HEK293 (cell line): ENCODE results near the gene GOLGA2.

ENCODE experiments used
- CTCF ChIA-PET: fragments of 350-600 bp; formaldehyde crosslinking; extraction: SDS; loops from one replicate; lab custom pipeline; 2021; ENCODE audit warnings: antibody characterized with exemption; lab: Yijun Ruan, JAX
- POLR2A ChIA-PET: fragments of 300-600 bp; formaldehyde crosslinking; extraction: SDS; loops from one replicate; lab custom pipeline; 2020; ENCODE audit warnings: antibody characterized with exemption, inconsistent platforms; lab: Yijun Ruan, JAX
- H3K27ac ChIP-seq: fragments of 200-500 bp; sonication (Bioruptor generic); 2 replicates; pipeline ENCODE4 v1.5.1; 2014; ENCODE audit warnings: low read depth, low read length, control low read depth, inconsistent platforms; ENCODE audit errors: extremely low read depth
- H3K36me3 ChIP-seq, 2 experiments: fragments of 200-500 bp in 1 of 2; sonication (Bioruptor generic) in 1 of 2; 1 replicate in 1 of 2; 2 replicates in 1 of 2; pipeline ENCODE4 v1.5.1; 2014 to 2017; ENCODE audit warnings: inconsistent platforms in 2 of 2, low read length in 2 of 2; ENCODE audit not compliant: control insufficient read depth in 2 of 2, insufficient read depth in 1 of 2
- H3K4me1 ChIP-seq: fragments of 200-500 bp; sonication (Bioruptor generic); 2 replicates; pipeline ENCODE4 v1.5.1; 2014; ENCODE audit warnings: mild to moderate bottlenecking, low read length, inconsistent platforms; ENCODE audit not compliant: control insufficient read depth, insufficient read depth
- H3K4me3 ChIP-seq: 2 replicates; pipeline ENCODE4 v1.5.1; 2011; ENCODE audit warnings: low read depth, mild to moderate bottlenecking, control low read depth, low read length, moderate library complexity
- H3K9me3 ChIP-seq: fragments of 200-500 bp; sonication (Bioruptor generic); 2 replicates; pipeline ENCODE4 v1.5.1; 2014; ENCODE audit warnings: low read depth, low read length, inconsistent platforms; ENCODE audit not compliant: control insufficient read depth, insufficient read depth
- ATF2 ChIP-seq: fragments of 450-650 bp; formaldehyde crosslinking; IDR thresholded peaks from 2 replicates; pipeline ENCODE4 v1.5.1; 2016; ENCODE audit warnings: missing biosample characterization, missing genetic modification characterization, low read depth
- BCL11B ChIP-seq: fragments of 450-650 bp; formaldehyde crosslinking; IDR thresholded peaks from 2 replicates; pipeline ENCODE4 v1.5.1; 2016; ENCODE audit warnings: low read depth, missing biosample characterization, missing genetic modification characterization
- ELK4 ChIP-seq: IDR thresholded peaks from 2 replicates; pipeline ENCODE4 v1.6.1; 2011; ENCODE audit warnings: mild to moderate bottlenecking, low read depth, low read length, borderline replicate concordance
- IKZF3 ChIP-seq: fragments of 450-650 bp; IDR thresholded peaks from 2 replicates; pipeline ENCODE4 v1.5.0; 2018; ENCODE audit warnings: missing biosample characterization, mild to moderate bottlenecking, missing genetic modification characterization, moderate library complexity
- KLF9 ChIP-seq: fragments of 450-650 bp; formaldehyde crosslinking; IDR thresholded peaks from 2 replicates; pipeline ENCODE4 v1.5.1; 2016; ENCODE audit warnings: missing biosample characterization, missing genetic modification characterization, low read depth
- TCF7L2 ChIP-seq: IDR thresholded peaks from 2 replicates; pipeline ENCODE4 v1.6.1; 2011; ENCODE audit warnings: low read depth, mild to moderate bottlenecking, inconsistent platforms, low read length, moderate library complexity, borderline replicate concordance
- WT1 ChIP-seq: fragments of 450-650 bp; formaldehyde crosslinking; IDR thresholded peaks from 2 replicates; pipeline ENCODE4 v1.5.1; 2016; ENCODE audit warnings: missing biosample characterization, missing genetic modification characterization
- ZNF140 ChIP-seq: fragments of 450-650 bp; formaldehyde crosslinking; IDR thresholded peaks from 2 replicates; pipeline ENCODE4 v1.5.1; 2016; ENCODE audit warnings: missing biosample characterization, missing genetic modification characterization
- ZNF175 ChIP-seq: fragments of 450-650 bp; formaldehyde crosslinking; IDR thresholded peaks from 2 replicates; pipeline ENCODE4 v1.5.1; 2016; ENCODE audit warnings: missing biosample characterization, missing genetic modification characterization
- ZNF184 ChIP-seq: fragments of 450-650 bp; IDR thresholded peaks from 2 replicates; pipeline ENCODE4 v1.5.1; 2018; ENCODE audit warnings: missing biosample characterization, mild to moderate bottlenecking, missing genetic modification characterization
- ZNF23 ChIP-seq: fragments of 450-650 bp; formaldehyde crosslinking; IDR thresholded peaks from 2 replicates; pipeline ENCODE4 v1.5.1; 2016; ENCODE audit warnings: missing biosample characterization, missing genetic modification characterization, borderline replicate concordance
- ZNF24 ChIP-seq: fragments of 450-650 bp; formaldehyde crosslinking; IDR thresholded peaks from 2 replicates; pipeline ENCODE4 v1.5.1; 2016; ENCODE audit warnings: missing biosample characterization, missing genetic modification characterization
- ZNF274 ChIP-seq, 2 experiments: fragments of 200-500 bp in 1 of 2; fragments of 450-650 bp in 1 of 2; sonication (Bioruptor generic) in 1 of 2; formaldehyde crosslinking in 1 of 2; IDR thresholded peaks; 2 replicates each; pipeline versions ENCODE4 v1.5.1 to v1.6.1; 2014 to 2016; ENCODE audit warnings: borderline replicate concordance in 1 of 2, inconsistent platforms in 1 of 2, low read length in 1 of 2, missing biosample characterization in 1 of 2, missing genetic modification characterization in 1 of 2
- ZNF398 ChIP-seq: fragments of 450-650 bp; formaldehyde crosslinking; IDR thresholded peaks from 2 replicates; pipeline ENCODE4 v1.5.1; 2017; ENCODE audit warnings: missing biosample characterization, missing genetic modification characterization
- ZNF48 ChIP-seq: fragments of 450-650 bp; formaldehyde crosslinking; IDR thresholded peaks from 2 replicates; pipeline ENCODE4 v1.5.1; 2016; ENCODE audit warnings: missing biosample characterization, missing genetic modification characterization
- ZNF555 ChIP-seq: fragments of 450-650 bp; formaldehyde crosslinking; conservative IDR thresholded peaks from 2 replicates; pipeline ENCODE4 v1.5.1; 2017; ENCODE audit warnings: missing biosample characterization, mild to moderate bottlenecking, missing genetic modification characterization, inconsistent platforms
- ZNF626 ChIP-seq: fragments of 450-650 bp; sonication (Bioruptor Pico); formaldehyde crosslinking; IDR thresholded peaks from 2 replicates; pipeline ENCODE4 v1.5.1; 2018; ENCODE audit warnings: missing biosample characterization, missing genetic modification characterization, inconsistent platforms
- ZNF837 ChIP-seq: fragments of 450-650 bp; formaldehyde crosslinking; IDR thresholded peaks from 2 replicates; pipeline ENCODE4 v1.5.1; 2016; ENCODE audit warnings: missing biosample characterization, missing genetic modification characterization
- ZNF843 ChIP-seq: fragments of 450-650 bp; formaldehyde crosslinking; IDR thresholded peaks from 2 replicates; pipeline ENCODE4 v1.5.1; 2016; ENCODE audit warnings: missing biosample characterization, missing genetic modification characterization
- ZSCAN5A ChIP-seq: fragments of 450-650 bp; formaldehyde crosslinking; IDR thresholded peaks from 2 replicates; pipeline ENCODE4 v1.5.1; 2016; ENCODE audit warnings: missing biosample characterization, missing genetic modification characterization
- TF ChIP-seq, protein P1 (sequence below): fragments of 450-650 bp; formaldehyde crosslinking; IDR thresholded peaks from 2 replicates; pipeline ENCODE4 v1.5.1; 2016; ENCODE audit warnings: missing biosample characterization, missing genetic modification characterization

Gene GOLGA2

GRCh38 chr9:128294142-128294541, 18.3 kb upstream of the GOLGA2 start:
- ChIA-PET POLR2A (interaction anchor here (1.5 kb wide), 1 partner anchor 44 kb away, joined by 4 read pairs; no protein-coding TSS in a partner anchor), CTCF (interaction anchor here (0.6 to 4.4 kb wide), 6 partner anchors 9 to 404 kb away, joined by 3 to 26 read pairs (median 3); no protein-coding TSS in a partner anchor)
- Histone ChIP-seq H3K9me3 (no peaks in the 10 kb centered on the region), H3K36me3 (peaks cover 0 to under 1% of the 10 kb centered on the region in 2 experiments; a peak in 1 of 3 replicates), H3K27ac (no peak overlapping the region), H3K4me3 (no peak overlapping the region), H3K4me1 (no peaks in the 10 kb centered on the region)
- TF ChIP-seq TCF7L2 (no peak), ZNF555 (tag by site-specific recombination) (no peak), WT1 (tag by site-specific recombination) (no peak), ZNF23 (tag by site-specific recombination) (no peak), ZNF274 (IDR thresholded peaks at IDR 0.05; ENCODE audit: low read length) (no peak), ZNF274 (tag by site-specific recombination; IDR thresholded peaks at IDR 0.05; ENCODE audit: borderline replicate concordance) (no peak), ZNF175 (no peak), ZNF184 (tag by site-specific recombination) (no peak), BCL11B (no peak)
- TF ChIP-seq, protein P1, sequence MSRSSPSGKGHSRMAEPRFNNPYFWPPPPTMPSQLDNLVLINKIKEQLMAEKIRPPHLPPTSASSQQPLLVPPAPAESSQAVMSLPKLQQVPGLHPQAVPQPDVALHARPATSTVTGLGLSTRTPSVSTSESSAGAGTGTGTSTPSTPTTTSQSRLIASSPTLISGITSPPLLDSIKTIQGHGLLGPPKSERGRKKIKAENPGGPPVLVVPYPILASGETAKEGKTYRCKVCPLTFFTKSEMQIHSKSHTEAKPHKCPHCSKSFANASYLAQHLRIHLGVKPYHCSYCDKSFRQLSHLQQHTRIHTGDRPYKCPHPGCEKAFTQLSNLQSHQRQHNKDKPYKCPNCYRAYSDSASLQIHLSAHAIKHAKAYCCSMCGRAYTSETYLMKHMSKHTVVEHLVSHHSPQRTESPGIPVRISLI (tag by site-specific recombination): no peak

- Histone ChIP-seq H3K4me1 (no peaks in the 10 kb centered on the region), H3K27ac (no peak overlapping the region), H3K9me3 (no peaks in the 10 kb centered on the region), H3K36me3 (peaks cover 0 to 11% of the 10 kb centered on the region in 2 experiments; a peak in 1 of 3 replicates), H3K4me3 (no peak overlapping the region)
- TF ChIP-seq ZSCAN5A (tag by site-specific recombination) (no peak), ELK4 (no peak), ZNF48 (tag by site-specific recombination) (no peak)
- ChIA-PET CTCF (interaction anchor here (0.6 to 4.4 kb wide), 5 partner anchors 32 to 342 kb away, joined by 3 to 26 read pairs (median 3); no protein-coding TSS in a partner anchor), POLR2A (interaction anchor here (0.9 kb wide), 1 partner anchor 17 kb away, joined by 3 read pairs; the partner anchor contains the start of genes GOLGA2 and SWI5)
These were observed 17.3 kb upstream of the GOLGA2 start for GRCh38 chr9:128293091-128293490.

- CTCF ChIA-PET: interaction anchor here (0.5 to 4.4 kb wide), 8 partner anchors 29 to 586 kb away, joined by 3 to 26 read pairs (median 4); no protein-coding TSS in a partner anchor
- no peaks in the 10 kb centered on the region for H3K9me3 ChIP-seq
- POLR2A ChIA-PET: interaction anchor here (0.6 to 0.8 kb wide), 4 partner anchors 14 to 132 kb away, joined by 3 to 10 read pairs (median 5); partner anchors contain the start of gene BBLN
- TF ChIP-seq ZNF398 (tag by site-specific recombination): no peak
- TF ChIP-seq ZNF837 (tag by site-specific recombination): no peak
- no peak for TF ChIP-seq KLF9 (tag by site-specific recombination)
- no peak for TF ChIP-seq ZNF843 (tag by site-specific recombination)
- no peak for TF ChIP-seq ZNF24 (tag by site-specific recombination)
- no peak for TF ChIP-seq ZNF140
- TF ChIP-seq IKZF3 (tag by site-specific recombination): no peak
- TF ChIP-seq ZNF626 (tag by site-specific recombination): no peak
- no peak for TF ChIP-seq ATF2
These were observed 16.2 kb upstream of the GOLGA2 start for GRCh38 chr9:128292009-128292408.

More at GRCh38 chr9:128292009-128292408, 16.2 kb upstream of the GOLGA2 start:
- no peak overlapping the region for H3K4me3 ChIP-seq
- no peak overlapping the region for H3K27ac ChIP-seq
- H3K4me1 ChIP-seq: no peaks in the 10 kb centered on the region
- peaks cover 0 to 16% of the 10 kb centered on the region in 2 experiments; a peak in 1 of 3 replicates for H3K36me3 ChIP-seq
